ENCODE results near the gene ZNF821.
"Not testable (repeated sequence)": the region's sequence is repeated elsewhere in the genome, so short reads cannot be mapped to it uniquely, and the experiment has no call there.

Gene ZNF821

GRCh38 chr16:71859762-71860521 lies 24.0 kb downstream of the ZNF821 start:
- no peak for DNase-seq (ENCODE audit: low read depth)

GRCh38 chr16:71855937-71856662 lies 27.9 kb downstream of the ZNF821 start:
- DNase-seq (ENCODE audit: low read depth): no peak

GRCh38 chr16:71854369-71854948 lies 29.5 kb downstream of the ZNF821 start:
- peak; percentile 48 for DNase-seq (ENCODE audit: low read depth)

GRCh38 chr16:71853413-71853812 lies 30.6 kb downstream of the ZNF821 start:
- no peak for DNase-seq (ENCODE audit: low read depth)

- DNase-seq (ENCODE audit: low read depth): no peak
Observed at GRCh38 chr16:71852561-71852960, 31.4 kb downstream of the ZNF821 start.

GRCh38 chr16:71852158-71852557 lies 31.8 kb downstream of the ZNF821 start:
- DNase-seq (ENCODE audit: low read depth): no peak

GRCh38 chr16:71851746-71852145 lies 32.2 kb downstream of the ZNF821 start:
- no peak for DNase-seq (ENCODE audit: low read depth)

- DNase-seq (ENCODE audit: low read depth): no peak
Observed at GRCh38 chr16:71848622-71849021, 35.4 kb downstream of the ZNF821 start.

- no peak for DNase-seq (ENCODE audit: low read depth)
Observed at GRCh38 chr16:71847096-71847495, 36.9 kb downstream of the ZNF821 start.

- peak; percentile 37 for DNase-seq (ENCODE audit: low read depth)
Observed at GRCh38 chr16:71846431-71846830, 37.6 kb downstream of the ZNF821 start.

- peak; percentile 94 for DNase-seq (ENCODE audit: low read depth)
Observed at GRCh38 chr16:71845639-71846430, 38.1 kb downstream of the ZNF821 start, which contains the start of gene ATXN1L. ATXN1L (plus strand) TSS chr16:71845976; CDS start chr16:71849741, 3,765 bp downstream.

GRCh38 chr16:71843572-71843971 lies 40.4 kb downstream of the ZNF821 start:
- DNase-seq (ENCODE audit: low read depth): no peak

- DNase-seq (ENCODE audit: low read depth): peak; percentile 13
Observed at GRCh38 chr16:71840052-71840451, 43.9 kb downstream of the ZNF821 start.

- DNase-seq (ENCODE audit: low read depth): no peak
Observed at GRCh38 chr16:71837150-71837549, 46.8 kb downstream of the ZNF821 start.

GRCh38 chr16:71834291-71834690 lies 49.7 kb downstream of the ZNF821 start:
- no peak for DNase-seq (ENCODE audit: low read depth)

GRCh38 chr16:71832112-71832511 lies 51.9 kb downstream of the ZNF821 start:
- DNase-seq (ENCODE audit: low read depth): not testable (repeated sequence)

- DNase-seq (ENCODE audit: low read depth): not testable (repeated sequence)
Observed at GRCh38 chr16:71831698-71832097, 52.3 kb downstream of the ZNF821 start.

GRCh38 chr16:71830359-71830758 lies 53.6 kb downstream of the ZNF821 start:
- no peak for DNase-seq (ENCODE audit: low read depth)

- DNase-seq (ENCODE audit: low read depth): no peak
Observed at GRCh38 chr16:71826533-71827017, 57.4 kb downstream of the ZNF821 start.

- DNase-seq (ENCODE audit: low read depth): not testable (repeated sequence)
Observed at GRCh38 chr16:71817155-71817500, 66.9 kb downstream of the ZNF821 start.

- DNase-seq (ENCODE audit: low read depth): no peak
Observed at GRCh38 chr16:71811261-71811803, 72.7 kb downstream of the ZNF821 start.

- not testable (repeated sequence) for DNase-seq (ENCODE audit: low read depth)
Observed at GRCh38 chr16:71810155-71810530, 73.8 kb downstream of the ZNF821 start.
